HEK293 (cell line): ENCODE data around the gene CASP10.

Experiments used
- CTCF ChIA-PET: fragments of 350-600 bp; formaldehyde crosslinking; extraction: SDS; loops from one replicate; lab custom pipeline; 2021; ENCODE audit warnings: antibody characterized with exemption; lab: Yijun Ruan, JAX
- POLR2A ChIA-PET: fragments of 300-600 bp; formaldehyde crosslinking; extraction: SDS; loops from one replicate; lab custom pipeline; 2020; ENCODE audit warnings: antibody characterized with exemption, inconsistent platforms; lab: Yijun Ruan, JAX
- H3K27ac ChIP-seq: fragments of 200-500 bp; sonication (Bioruptor generic); 2 replicates; pipeline ENCODE4 v1.5.1; 2014; ENCODE audit warnings: low read depth, low read length, control low read depth, inconsistent platforms; ENCODE audit errors: extremely low read depth
- H3K36me3 ChIP-seq, 2 experiments: fragments of 200-500 bp in 1 of 2; sonication (Bioruptor generic) in 1 of 2; 1 replicate in 1 of 2; 2 replicates in 1 of 2; pipeline ENCODE4 v1.5.1; 2014 to 2017; ENCODE audit warnings: inconsistent platforms in 2 of 2, low read length in 2 of 2; ENCODE audit not compliant: control insufficient read depth in 2 of 2, insufficient read depth in 1 of 2
- H3K4me1 ChIP-seq: fragments of 200-500 bp; sonication (Bioruptor generic); 2 replicates; pipeline ENCODE4 v1.5.1; 2014; ENCODE audit warnings: mild to moderate bottlenecking, low read length, inconsistent platforms; ENCODE audit not compliant: control insufficient read depth, insufficient read depth
- H3K4me3 ChIP-seq: 2 replicates; pipeline ENCODE4 v1.5.1; 2011; ENCODE audit warnings: low read depth, mild to moderate bottlenecking, control low read depth, low read length, moderate library complexity
- H3K9me3 ChIP-seq: fragments of 200-500 bp; sonication (Bioruptor generic); 2 replicates; pipeline ENCODE4 v1.5.1; 2014; ENCODE audit warnings: low read depth, low read length, inconsistent platforms; ENCODE audit not compliant: control insufficient read depth, insufficient read depth
- BCL11B ChIP-seq: fragments of 450-650 bp; formaldehyde crosslinking; IDR thresholded peaks from 2 replicates; pipeline ENCODE4 v1.5.1; 2016; ENCODE audit warnings: low read depth, missing biosample characterization, missing genetic modification characterization
- EGR2 ChIP-seq: fragments of 450-650 bp; formaldehyde crosslinking; IDR thresholded peaks from 2 replicates; pipeline ENCODE4 v1.5.1; 2016; ENCODE audit warnings: low read depth, missing biosample characterization, missing genetic modification characterization
- GLI2 ChIP-seq: fragments of 450-650 bp; formaldehyde crosslinking; IDR thresholded peaks from 2 replicates; pipeline ENCODE4; 2017; ENCODE audit warnings: missing biosample characterization, missing genetic modification characterization, low read depth, borderline replicate concordance
- INSM2 ChIP-seq: fragments of 450-650 bp; formaldehyde crosslinking; IDR thresholded peaks from 2 replicates; pipeline ENCODE4 v1.5.1; 2016; ENCODE audit warnings: missing biosample characterization, missing genetic modification characterization
- KLF10 ChIP-seq: fragments of 450-650 bp; IDR thresholded peaks from 2 replicates; pipeline ENCODE4 v1.5.1; 2018; ENCODE audit warnings: missing biosample characterization, mild to moderate bottlenecking, missing genetic modification characterization
- MYNN ChIP-seq: fragments of 450-650 bp; formaldehyde crosslinking; IDR thresholded peaks from 2 replicates; pipeline ENCODE4 v1.5.1; 2016; ENCODE audit warnings: missing biosample characterization, missing genetic modification characterization, borderline replicate concordance
- OSR2 ChIP-seq: fragments of 450-650 bp; formaldehyde crosslinking; IDR thresholded peaks from 2 replicates; pipeline ENCODE4 v1.5.1; 2016; ENCODE audit warnings: missing biosample characterization, missing genetic modification characterization
- ZBTB7A ChIP-seq: fragments of 450-650 bp; formaldehyde crosslinking; IDR thresholded peaks from 2 replicates; pipeline ENCODE4 v1.5.1; 2016; ENCODE audit warnings: low read depth, missing biosample characterization, missing genetic modification characterization
- ZFP37 ChIP-seq: fragments of 450-650 bp; formaldehyde crosslinking; IDR thresholded peaks from 2 replicates; pipeline ENCODE4 v1.5.1; 2016; ENCODE audit warnings: missing biosample characterization, missing genetic modification characterization
- ZNF140 ChIP-seq: fragments of 450-650 bp; formaldehyde crosslinking; IDR thresholded peaks from 2 replicates; pipeline ENCODE4 v1.5.1; 2016; ENCODE audit warnings: missing biosample characterization, missing genetic modification characterization
- ZNF155 ChIP-seq: fragments of 450-650 bp; formaldehyde crosslinking; IDR thresholded peaks from 2 replicates; pipeline ENCODE4 v1.5.1; 2016; ENCODE audit warnings: missing biosample characterization, missing genetic modification characterization
- ZNF2 ChIP-seq: fragments of 450-650 bp; formaldehyde crosslinking; IDR thresholded peaks from 2 replicates; pipeline ENCODE4 v1.5.1; 2016; ENCODE audit warnings: missing biosample characterization, missing genetic modification characterization
- ZNF274 ChIP-seq, 2 experiments: fragments of 200-500 bp in 1 of 2; fragments of 450-650 bp in 1 of 2; sonication (Bioruptor generic) in 1 of 2; formaldehyde crosslinking in 1 of 2; IDR thresholded peaks; 2 replicates each; pipeline versions ENCODE4 v1.5.1 to v1.6.1; 2014 to 2016; ENCODE audit warnings: borderline replicate concordance in 1 of 2, inconsistent platforms in 1 of 2, low read length in 1 of 2, missing biosample characterization in 1 of 2, missing genetic modification characterization in 1 of 2
- ZNF416 ChIP-seq: fragments of 450-650 bp; formaldehyde crosslinking; IDR thresholded peaks from 2 replicates; pipeline ENCODE4 v1.5.1; 2016; ENCODE audit warnings: missing biosample characterization, missing genetic modification characterization
- ZNF514 ChIP-seq: fragments of 450-650 bp; formaldehyde crosslinking; IDR thresholded peaks from 2 replicates; pipeline ENCODE4 v1.5.1; 2016; ENCODE audit warnings: missing biosample characterization, missing genetic modification characterization
- ZNF561 ChIP-seq: fragments of 450-650 bp; IDR thresholded peaks from 2 replicates; pipeline ENCODE4 v1.5.1; 2018; ENCODE audit warnings: missing biosample characterization, missing genetic modification characterization, borderline replicate concordance
- ZNF626 ChIP-seq: fragments of 450-650 bp; sonication (Bioruptor Pico); formaldehyde crosslinking; IDR thresholded peaks from 2 replicates; pipeline ENCODE4 v1.5.1; 2018; ENCODE audit warnings: missing biosample characterization, missing genetic modification characterization, inconsistent platforms
- ZNF654 ChIP-seq: fragments of 450-650 bp; formaldehyde crosslinking; IDR thresholded peaks from 2 replicates; pipeline ENCODE4 v1.5.1; 2016; ENCODE audit warnings: low read depth, missing biosample characterization, missing genetic modification characterization
- ZNF791 ChIP-seq: fragments of 450-650 bp; formaldehyde crosslinking; IDR thresholded peaks from 2 replicates; pipeline ENCODE4 v1.5.1; 2016; ENCODE audit warnings: missing biosample characterization, missing genetic modification characterization
- TF ChIP-seq, protein P1 (sequence below): fragments of 450-650 bp; formaldehyde crosslinking; optimal IDR thresholded peaks from 2 replicates; pipeline ENCODE3; 2016; ENCODE audit warnings: missing biosample characterization, mild to moderate bottlenecking, missing genetic modification characterization
- TF ChIP-seq, protein P2 (sequence below): fragments of 450-650 bp; formaldehyde crosslinking; IDR thresholded peaks from 2 replicates; pipeline ENCODE4 v1.5.1; 2017; ENCODE audit warnings: missing biosample characterization, missing genetic modification characterization
- TF ChIP-seq, protein P3 (sequence below): fragments of 450-650 bp; formaldehyde crosslinking; IDR thresholded peaks from 2 replicates; pipeline ENCODE4 v1.5.1; 2016; ENCODE audit warnings: missing biosample characterization, missing genetic modification characterization
- TF ChIP-seq, protein P4 (sequence below): fragments of 450-650 bp; formaldehyde crosslinking; IDR thresholded peaks from 2 replicates; pipeline ENCODE4 v1.5.1; 2016; ENCODE audit warnings: missing biosample characterization, missing genetic modification characterization

The CASP10 gene

DNA sequence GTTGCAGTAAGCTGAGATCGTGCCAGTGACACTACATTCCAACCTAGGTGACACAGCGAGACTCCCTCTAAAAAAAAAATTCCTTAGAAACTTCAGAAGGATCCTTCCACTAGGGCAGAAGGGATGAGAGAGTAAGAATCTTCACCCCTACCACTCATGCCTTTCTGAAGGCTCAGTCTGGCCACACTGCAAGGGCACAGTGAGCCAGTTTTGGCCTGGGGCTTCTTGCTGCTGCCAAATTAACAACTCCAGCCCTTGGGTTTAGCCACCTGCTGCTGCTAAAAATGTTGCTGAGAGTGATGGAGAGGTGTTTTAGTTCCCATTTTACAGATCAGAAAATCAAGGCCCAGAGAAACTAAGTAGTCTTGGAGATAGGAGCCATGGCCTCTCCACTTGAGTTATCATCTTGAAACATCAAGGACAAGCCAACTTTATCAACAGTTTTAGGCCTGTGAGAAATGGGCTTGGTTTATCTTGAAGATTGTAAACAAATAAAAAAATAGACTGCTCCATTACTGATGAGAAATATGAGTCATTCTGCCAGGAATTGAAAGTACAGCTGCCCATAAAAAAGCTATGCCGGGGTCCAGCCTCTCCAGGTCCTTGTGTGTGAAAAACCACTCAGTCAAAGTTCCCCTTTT is 45.5 kb downstream of the CASP10 start (continued):
- TF ChIP-seq INSM2 (tag by site-specific recombination) (no peak), GLI2 (tag by site-specific recombination) (no peak), OSR2 (no peak)
- TF ChIP-seq, protein P1, sequence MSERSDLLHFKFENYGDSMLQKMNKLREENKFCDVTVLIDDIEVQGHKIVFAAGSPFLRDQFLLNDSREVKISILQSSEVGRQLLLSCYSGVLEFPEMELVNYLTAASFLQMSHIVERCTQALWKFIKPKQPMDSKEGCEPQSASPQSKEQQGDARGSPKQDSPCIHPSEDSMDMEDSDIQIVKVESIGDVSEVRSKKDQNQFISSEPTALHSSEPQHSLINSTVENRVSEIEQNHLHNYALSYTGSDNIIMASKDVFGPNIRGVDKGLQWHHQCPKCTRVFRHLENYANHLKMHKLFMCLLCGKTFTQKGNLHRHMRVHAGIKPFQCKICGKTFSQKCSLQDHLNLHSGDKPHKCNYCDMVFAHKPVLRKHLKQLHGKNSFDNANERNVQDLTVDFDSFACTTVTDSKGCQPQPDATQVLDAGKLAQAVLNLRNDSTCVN (tag by site-specific recombination): no peak

- no peaks in the 10 kb centered on the region for H3K36me3 ChIP-seq
- H3K4me3 ChIP-seq: no peak overlapping the region
- no peaks in the 10 kb centered on the region for H3K4me1 ChIP-seq
- H3K9me3 ChIP-seq: no peaks in the 10 kb centered on the region
- TF ChIP-seq ZNF140: no peak
- no peak for TF ChIP-seq BCL11B
- TF ChIP-seq ZNF791 (tag by site-specific recombination): no peak
- TF ChIP-seq ZNF561: no peak
- TF ChIP-seq ZNF155 (tag by site-specific recombination): no peak
- CTCF ChIA-PET: interaction anchor here (1.8 to 2.3 kb wide), 2 partner anchors 46 to 51 kb away, joined by 5 to 7 read pairs; partner anchors contain the start of gene CASP10
- POLR2A ChIA-PET: no interaction called here
- H3K27ac ChIP-seq: no peak overlapping the region
Observed at GRCh38 chr2:201228912-201229290, 46.0 kb downstream of the CASP10 start.

DNA sequence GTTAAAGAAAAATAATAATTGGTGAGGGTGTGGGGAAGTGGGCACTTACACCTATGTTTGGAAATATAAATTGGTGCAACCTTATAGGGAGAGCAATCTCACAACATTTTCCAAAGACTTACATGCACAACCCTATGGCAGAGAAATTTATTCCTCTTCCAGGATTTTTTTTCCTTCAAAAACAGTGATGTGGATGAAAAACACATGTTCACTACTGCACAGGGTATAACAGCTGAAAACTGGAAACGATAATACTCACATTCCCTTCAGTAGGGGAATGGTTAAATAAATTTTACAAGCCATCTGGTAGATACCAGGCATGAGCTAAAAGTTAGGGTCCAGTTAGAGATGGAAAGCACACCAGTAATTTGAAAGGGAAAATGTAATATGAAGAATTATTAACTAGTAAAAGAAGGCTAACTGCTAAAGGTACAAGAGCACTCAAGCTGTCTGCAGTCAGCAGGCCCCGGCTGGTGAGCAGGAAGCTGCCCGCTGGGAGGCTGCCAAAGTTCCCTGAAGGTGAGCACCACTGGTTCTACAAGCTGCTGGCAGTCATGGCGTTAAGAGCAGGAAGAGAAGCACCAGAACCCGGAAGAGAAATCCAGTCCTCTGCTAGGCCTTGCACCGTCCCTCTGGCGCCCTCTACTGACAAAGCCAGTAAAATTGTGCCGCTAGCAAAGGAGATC is 49.0 kb downstream of the CASP10 start:
- Histone ChIP-seq H3K4me3 (no peak overlapping the region), H3K9me3 (no peaks in the 10 kb centered on the region), H3K4me1 (no peaks in the 10 kb centered on the region), H3K36me3 (no peaks in the 10 kb centered on the region), H3K27ac (no peak overlapping the region)
- ChIA-PET CTCF (interaction anchor here (0.5 to 2.7 kb wide), 70 partner anchors 9 to 692 kb away, joined by 3 to 53 read pairs (median 4); partner anchors contain the start of genes ALS2, CASP10 and FLACC1), POLR2A (interaction anchor here (0.6 to 1.4 kb wide), 5 partner anchors 49 to 549 kb away, joined by 3 to 13 read pairs (median 3); partner anchors contain the start of genes ALS2, CASP10, STRADB and TRAK2)
- no peak for TF ChIP-seq ZNF274 (IDR thresholded peaks at IDR 0.05; ENCODE audit: low read length)
- TF ChIP-seq ZNF274 (tag by site-specific recombination; IDR thresholded peaks at IDR 0.05; ENCODE audit: borderline replicate concordance): no peak
- 0 out of 2 replicates have a peak, but pooled peaks have one; percentile 29 for TF ChIP-seq ZFP37 (tag by site-specific recombination)
- no peak for TF ChIP-seq ZNF514 (tag by site-specific recombination)
- peak; percentile 83; the same call in 1 of the 2 replicates for TF ChIP-seq ZNF2 (tag by site-specific recombination)
- TF ChIP-seq ZBTB7A (tag by site-specific recombination): no peak
- no peak for TF ChIP-seq MYNN (tag by site-specific recombination)
- no peak for TF ChIP-seq ZNF626 (tag by site-specific recombination)
- TF ChIP-seq, protein P2, sequence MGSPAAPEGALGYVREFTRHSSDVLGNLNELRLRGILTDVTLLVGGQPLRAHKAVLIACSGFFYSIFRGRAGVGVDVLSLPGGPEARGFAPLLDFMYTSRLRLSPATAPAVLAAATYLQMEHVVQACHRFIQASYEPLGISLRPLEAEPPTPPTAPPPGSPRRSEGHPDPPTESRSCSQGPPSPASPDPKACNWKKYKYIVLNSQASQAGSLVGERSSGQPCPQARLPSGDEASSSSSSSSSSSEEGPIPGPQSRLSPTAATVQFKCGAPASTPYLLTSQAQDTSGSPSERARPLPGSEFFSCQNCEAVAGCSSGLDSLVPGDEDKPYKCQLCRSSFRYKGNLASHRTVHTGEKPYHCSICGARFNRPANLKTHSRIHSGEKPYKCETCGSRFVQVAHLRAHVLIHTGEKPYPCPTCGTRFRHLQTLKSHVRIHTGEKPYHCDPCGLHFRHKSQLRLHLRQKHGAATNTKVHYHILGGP (tag by site-specific recombination): no peak
- TF ChIP-seq ZNF416 (tag by site-specific recombination): no peak
- TF ChIP-seq EGR2 (tag by site-specific recombination): no peak
- TF ChIP-seq, protein P3, sequence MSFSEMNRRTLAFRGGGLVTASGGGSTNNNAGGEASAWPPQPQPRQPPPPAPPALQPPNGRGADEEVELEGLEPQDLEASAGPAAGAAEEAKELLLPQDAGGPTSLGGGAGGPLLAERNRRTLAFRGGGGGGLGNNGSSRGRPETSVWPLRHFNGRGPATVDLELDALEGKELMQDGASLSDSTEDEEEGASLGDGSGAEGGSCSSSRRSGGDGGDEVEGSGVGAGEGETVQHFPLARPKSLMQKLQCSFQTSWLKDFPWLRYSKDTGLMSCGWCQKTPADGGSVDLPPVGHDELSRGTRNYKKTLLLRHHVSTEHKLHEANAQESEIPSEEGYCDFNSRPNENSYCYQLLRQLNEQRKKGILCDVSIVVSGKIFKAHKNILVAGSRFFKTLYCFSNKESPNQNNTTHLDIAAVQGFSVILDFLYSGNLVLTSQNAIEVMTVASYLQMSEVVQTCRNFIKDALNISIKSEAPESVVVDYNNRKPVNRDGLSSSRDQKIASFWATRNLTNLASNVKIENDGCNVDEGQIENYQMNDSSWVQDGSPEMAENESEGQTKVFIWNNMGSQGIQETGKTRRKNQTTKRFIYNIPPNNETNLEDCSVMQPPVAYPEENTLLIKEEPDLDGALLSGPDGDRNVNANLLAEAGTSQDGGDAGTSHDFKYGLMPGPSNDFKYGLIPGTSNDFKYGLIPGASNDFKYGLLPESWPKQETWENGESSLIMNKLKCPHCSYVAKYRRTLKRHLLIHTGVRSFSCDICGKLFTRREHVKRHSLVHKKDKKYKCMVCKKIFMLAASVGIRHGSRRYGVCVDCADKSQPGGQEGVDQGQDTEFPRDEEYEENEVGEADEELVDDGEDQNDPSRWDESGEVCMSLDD: no peak
- no peak for TF ChIP-seq KLF10 (tag by site-specific recombination)
- peak; percentile 96 for TF ChIP-seq ZNF654
- TF ChIP-seq, protein P4, sequence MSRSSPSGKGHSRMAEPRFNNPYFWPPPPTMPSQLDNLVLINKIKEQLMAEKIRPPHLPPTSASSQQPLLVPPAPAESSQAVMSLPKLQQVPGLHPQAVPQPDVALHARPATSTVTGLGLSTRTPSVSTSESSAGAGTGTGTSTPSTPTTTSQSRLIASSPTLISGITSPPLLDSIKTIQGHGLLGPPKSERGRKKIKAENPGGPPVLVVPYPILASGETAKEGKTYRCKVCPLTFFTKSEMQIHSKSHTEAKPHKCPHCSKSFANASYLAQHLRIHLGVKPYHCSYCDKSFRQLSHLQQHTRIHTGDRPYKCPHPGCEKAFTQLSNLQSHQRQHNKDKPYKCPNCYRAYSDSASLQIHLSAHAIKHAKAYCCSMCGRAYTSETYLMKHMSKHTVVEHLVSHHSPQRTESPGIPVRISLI (tag by site-specific recombination): no peak
